HCT116 (cell line): ENCODE data around the gene PDCD2L. TPM values are rescaled to one million over a fixed set of nuclear protein-coding genes. Genes with fewer than 3 reads are reported as not detected.

ENCODE experiments used
- ATAC-seq: fragments of 200-7000 bp; cut with Tn5 transposase; 2 replicates; pipeline ENCODE4 v1.9.1; 2020; ENCODE audit warnings: mild to moderate bottlenecking, moderate library complexity
- BruUV-seq: library from RNA; stranded (reverse); fragments of 400-500 nt; replicated peaks from 2 replicates; lab custom pipeline; 2021; lab: Mats Ljungman, UMichigan
- CTCF ChIA-PET: fragments of 300-600 bp; sonication (Branson Sonifier 250); formaldehyde crosslinking; loops from one replicate; lab custom pipeline; 2021; ENCODE audit warnings: antibody characterized with exemption; lab: Charles Lee
- POLR2A ChIA-PET: fragments of 300-600, 350-600 bp; sonication (Branson Sonifier 250); formaldehyde crosslinking; loops from one replicate; lab custom pipeline; 2021; ENCODE audit warnings: antibody characterized with exemption; lab: Charles Lee
- RAD21 ChIA-PET, 2 experiments: fragments of 300-600 bp; sonication (Branson Sonifier 250); formaldehyde crosslinking; loops; one replicate each; lab custom pipeline; 2023; ENCODE audit warnings: low total read pairs in 2 of 2; ENCODE audit not compliant: uncharacterized antibody in 2 of 2, unreplicated experiment in 2 of 2, low non-redundant PET in 1 of 2; lab: Charles Lee
- DNase-seq: peaks from one replicate; pipeline ENCODE4 v3.0.0-alpha.2; 2010; ENCODE audit warnings: low read depth, low spot score
- H2AFZ ChIP-seq: fragments of 200-600 bp; shearing (Covaris generic), sonication (generic); 2 replicates; pipeline ENCODE4 v1.6.1; 2017; ENCODE audit warnings: low read depth, mixed run types, mixed read lengths, antibody characterized with exemption, low read length; ENCODE audit not compliant: poor library complexity, severe bottlenecking
- H3K27ac ChIP-seq: 2 replicates; pipeline ENCODE4 v1.5.1; 2012; ENCODE audit warnings: low read depth, low read length
- H3K27me3 ChIP-seq: fragments of 200-600 bp; sonication (generic); 2 replicates; pipeline ENCODE4 v1.6.1; 2016; ENCODE audit warnings: mixed run types, low read length, mixed read lengths; ENCODE audit not compliant: insufficient read depth
- H3K36me3 ChIP-seq, 2 experiments: fragments of 200-500 bp in 1 of 2; fragments of 200-600 bp in 1 of 2; sonication (Bioruptor generic) in 1 of 2; sonication (generic) in 1 of 2; 2 replicates each; pipeline versions ENCODE4 v1.5.1 to v1.6.1; 2014 to 2016; ENCODE audit warnings: low read length in 2 of 2, inconsistent platforms in 1 of 2, mixed read lengths in 1 of 2, mixed run types in 1 of 2; ENCODE audit not compliant: insufficient read depth in 2 of 2, control insufficient read depth in 1 of 2
- H3K4me1 ChIP-seq, 2 experiments: fragments of 200-600 bp in 1 of 2; sonication (generic) in 1 of 2; 2 replicates each; pipeline versions ENCODE4 v1.5.1 to v1.6.1; 2012 to 2017; ENCODE audit warnings: low read length in 2 of 2, inconsistent platforms in 1 of 2, mild to moderate bottlenecking in 1 of 2, mixed read lengths in 1 of 2, mixed run types in 1 of 2, moderate library complexity in 1 of 2; ENCODE audit not compliant: insufficient read depth in 2 of 2, control insufficient read depth in 1 of 2
- H3K4me2 ChIP-seq: fragments of 200-600 bp; sonication (generic); 2 replicates; pipeline ENCODE4 v1.6.1; 2017; ENCODE audit warnings: mixed run types, low read length, mixed read lengths
- H3K4me3 ChIP-seq, 2 experiments: fragments of 200-600 bp in 1 of 2; sonication (generic) in 1 of 2; replicated peaks in 1 of 2; 2 replicates each; pipeline ENCODE4 v1.5.1; 2011 to 2016; ENCODE audit warnings: low read length in 2 of 2, control low read depth in 1 of 2, low read depth in 1 of 2, mild to moderate bottlenecking in 1 of 2, mixed read lengths in 1 of 2, mixed run types in 1 of 2
- H3K79me2 ChIP-seq: fragments of 200-600 bp; sonication (generic); 2 replicates; pipeline ENCODE4 v1.6.1; 2017; ENCODE audit warnings: mild to moderate bottlenecking, mixed run types, low read length, moderate library complexity, mixed read lengths; ENCODE audit not compliant: insufficient read depth
- H3K9ac ChIP-seq: fragments of 200-600 bp; sonication (generic); 2 replicates; pipeline ENCODE4 v1.6.1; 2016; ENCODE audit warnings: low read length, mixed read lengths
- H3K9me2 ChIP-seq: fragments of 200-600 bp; sonication (generic), shearing (Covaris generic); 2 replicates; pipeline ENCODE4 v1.6.1; 2017; ENCODE audit warnings: mixed run types, mild to moderate bottlenecking, moderate library complexity; ENCODE audit not compliant: insufficient read depth
- H3K9me3 ChIP-seq, 2 experiments: fragments of 200-500 bp in 1 of 2; fragments of 200-600 bp in 1 of 2; sonication (Bioruptor generic) in 1 of 2; sonication (generic) in 1 of 2; 2 replicates each; pipeline ENCODE4 v1.6.1; 2014 to 2017; ENCODE audit warnings: low read length in 2 of 2, mixed read lengths in 2 of 2, inconsistent platforms in 1 of 2, low read depth in 1 of 2, mild to moderate bottlenecking in 1 of 2, mixed run types in 1 of 2, moderate library complexity in 1 of 2; ENCODE audit not compliant: control insufficient read depth in 1 of 2, insufficient read depth in 1 of 2
- H4K20me1 ChIP-seq: fragments of 200-600 bp; sonication (generic), shearing (Covaris generic); 2 replicates; pipeline ENCODE4 v1.6.1; 2017; ENCODE audit warnings: mixed run types, mild to moderate bottlenecking, moderate library complexity; ENCODE audit not compliant: insufficient read depth
- CBX3 ChIP-seq: IDR thresholded peaks from 2 replicates; pipeline ENCODE4 v1.6.1; 2012; ENCODE audit warnings: low read depth
- CEBPB ChIP-seq: IDR thresholded peaks from 2 replicates; pipeline ENCODE4 v1.6.1; 2012; ENCODE audit warnings: low read depth
- EGR1 ChIP-seq: IDR thresholded peaks from 2 replicates; pipeline ENCODE4 v1.6.1; 2012; ENCODE audit warnings: low read depth
- ELF1 ChIP-seq: IDR thresholded peaks from 2 replicates; pipeline ENCODE4 v1.6.1; 2012; ENCODE audit warnings: low read depth, borderline replicate concordance
- EZH2phosphoT487 ChIP-seq: fragments of 200-600 bp; IDR thresholded peaks from 2 replicates; pipeline ENCODE4 v1.6.1; 2018; ENCODE audit warnings: antibody characterized with exemption, borderline replicate concordance
- JUND ChIP-seq: IDR thresholded peaks from 2 replicates; pipeline ENCODE4 v1.6.1; 2012
- POLR2AphosphoS5 ChIP-seq: IDR thresholded peaks from 2 replicates; pipeline ENCODE4 v1.6.1; 2011; ENCODE audit warnings: mild to moderate bottlenecking, low read depth, low read length, moderate library complexity
- SRF ChIP-seq: IDR thresholded peaks from 2 replicates; pipeline ENCODE4 v1.6.1; 2012; ENCODE audit warnings: low read depth
- TCF7L2 ChIP-seq: IDR thresholded peaks from 2 replicates; pipeline ENCODE4 v1.7.0; 2011; ENCODE audit warnings: borderline replicate concordance, inconsistent platforms; ENCODE audit not compliant: insufficient read depth, insufficient read length; ENCODE audit errors: extremely low read depth
- ZBTB33 ChIP-seq: IDR thresholded peaks from 2 replicates; pipeline ENCODE4 v1.6.1; 2011; ENCODE audit warnings: mild to moderate bottlenecking, low read length, moderate library complexity; ENCODE audit not compliant: insufficient replicate concordance; ENCODE audit errors: extremely low read depth
- ZFX ChIP-seq: fragments of 450-650 bp; IDR thresholded peaks from 2 replicates; pipeline ENCODE4 v1.6.1; 2017
- ZNF274 ChIP-seq: fragments of 200-500 bp; sonication (Bioruptor generic); IDR thresholded peaks from 2 replicates; pipeline ENCODE4 v1.6.1; 2014; ENCODE audit warnings: mild to moderate bottlenecking, low read depth, low read length, inconsistent platforms
- intact Hi-C: fragments of 100-400 bp; cut with micrococcal nuclease; formaldehyde crosslinking; loops from 2 replicates; pipeline ENCODE4 v1.10.0; 2022
- total RNA-seq: library from RNA; stranded (reverse); gene quantifications from one replicate; pipeline ENCODE4 v1.2.1, GENCODE V29; 2021; ENCODE audit not compliant: unreplicated experiment
- TF ChIP-seq, protein P1 (sequence below): IDR thresholded peaks from 2 replicates; pipeline ENCODE4 v1.6.1; 2012
- TF ChIP-seq, protein P2 (sequence below): IDR thresholded peaks from 2 replicates; pipeline ENCODE4 v1.6.1; 2012; ENCODE audit warnings: low read depth

Gene PDCD2L
- total RNA-seq, 1 experiment from 2014 or later: 30.0 TPM

- no peak for TF ChIP-seq ZFX
These were observed 30.5 kb upstream of the PDCD2L start (continued) for GRCh38 chr19:34373601-34374288.

- ATAC-seq: no peak
- RAD21 ChIA-PET: no interaction called here
- no TSS peak for BruUV-seq
These were observed 28.6 kb upstream of the PDCD2L start for GRCh38 chr19:34375598-34375997.

More at GRCh38 chr19:34375598-34375997, 28.6 kb upstream of the PDCD2L start:
- H3K4me3 ChIP-seq: no peak overlapping the region
- H3K9me2 ChIP-seq: no peaks in the 10 kb centered on the region
- ChIA-PET CTCF (no interaction called here), POLR2A (no interaction called here)
- no peaks in the 10 kb centered on the region for H3K27me3 ChIP-seq
- peaks cover 56 to 62% of the 10 kb centered on the region in 2 experiments for H3K36me3 ChIP-seq
- H3K4me2 ChIP-seq: no peak overlapping the region
- H2AFZ ChIP-seq: no peak overlapping the region
- no peak overlapping the region for H3K27ac ChIP-seq
- TF ChIP-seq ZFX (no peak), EZH2phosphoT487 (no peak), POLR2AphosphoS5 (no peak), ELF1 (no peak), ZNF274 (no peak), EGR1 (no peak), JUND (no peak), CBX3 (no peak), ZBTB33 (no peak), SRF (no peak), TCF7L2 (no peak), CEBPB (no peak)
- TF ChIP-seq, protein P1, sequence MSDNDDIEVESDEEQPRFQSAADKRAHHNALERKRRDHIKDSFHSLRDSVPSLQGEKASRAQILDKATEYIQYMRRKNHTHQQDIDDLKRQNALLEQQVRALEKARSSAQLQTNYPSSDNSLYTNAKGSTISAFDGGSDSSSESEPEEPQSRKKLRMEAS: no peak
- TF ChIP-seq, protein P2, sequence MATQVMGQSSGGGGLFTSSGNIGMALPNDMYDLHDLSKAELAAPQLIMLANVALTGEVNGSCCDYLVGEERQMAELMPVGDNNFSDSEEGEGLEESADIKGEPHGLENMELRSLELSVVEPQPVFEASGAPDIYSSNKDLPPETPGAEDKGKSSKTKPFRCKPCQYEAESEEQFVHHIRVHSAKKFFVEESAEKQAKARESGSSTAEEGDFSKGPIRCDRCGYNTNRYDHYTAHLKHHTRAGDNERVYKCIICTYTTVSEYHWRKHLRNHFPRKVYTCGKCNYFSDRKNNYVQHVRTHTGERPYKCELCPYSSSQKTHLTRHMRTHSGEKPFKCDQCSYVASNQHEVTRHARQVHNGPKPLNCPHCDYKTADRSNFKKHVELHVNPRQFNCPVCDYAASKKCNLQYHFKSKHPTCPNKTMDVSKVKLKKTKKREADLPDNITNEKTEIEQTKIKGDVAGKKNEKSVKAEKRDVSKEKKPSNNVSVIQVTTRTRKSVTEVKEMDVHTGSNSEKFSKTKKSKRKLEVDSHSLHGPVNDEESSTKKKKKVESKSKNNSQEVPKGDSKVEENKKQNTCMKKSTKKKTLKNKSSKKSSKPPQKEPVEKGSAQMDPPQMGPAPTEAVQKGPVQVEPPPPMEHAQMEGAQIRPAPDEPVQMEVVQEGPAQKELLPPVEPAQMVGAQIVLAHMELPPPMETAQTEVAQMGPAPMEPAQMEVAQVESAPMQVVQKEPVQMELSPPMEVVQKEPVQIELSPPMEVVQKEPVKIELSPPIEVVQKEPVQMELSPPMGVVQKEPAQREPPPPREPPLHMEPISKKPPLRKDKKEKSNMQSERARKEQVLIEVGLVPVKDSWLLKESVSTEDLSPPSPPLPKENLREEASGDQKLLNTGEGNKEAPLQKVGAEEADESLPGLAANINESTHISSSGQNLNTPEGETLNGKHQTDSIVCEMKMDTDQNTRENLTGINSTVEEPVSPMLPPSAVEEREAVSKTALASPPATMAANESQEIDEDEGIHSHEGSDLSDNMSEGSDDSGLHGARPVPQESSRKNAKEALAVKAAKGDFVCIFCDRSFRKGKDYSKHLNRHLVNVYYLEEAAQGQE: no peak
- TF ChIP-seq, all 23 proteins: peak for 0
- Histone ChIP-seq H3K9me3 (no peaks in the 10 kb centered on the region), H4K20me1 (0 out of 2 replicates have a peak, but pooled peaks cover 3% of the 10 kb centered on the region), H3K9ac (no peak overlapping the region), H3K79me2 (peaks cover 75% of the 10 kb centered on the region), H3K4me1 (no peaks in the 10 kb centered on the region)
- no peak for DNase-seq
- intact Hi-C loops: no loop called here
